A549 (cell line): ENCODE measurements around the gene INTS6. TPM values are rescaled to one million over a fixed set of nuclear protein-coding genes. Genes with fewer than 3 reads are reported as not detected.

ENCODE experiments used
- ATAC-seq, 2 experiments: fragments of 200-7000 bp in 1 of 2; fragments of >200 bp in 1 of 2; cut with Nextera tagmentation in 1 of 2; cut with Tn5 transposase in 1 of 2; 3 replicates each; pipeline versions ENCODE4 v1.8.0 to v1.9.1; 2018 to 2020; ENCODE audit warnings: mild to moderate bottlenecking in 1 of 2, moderate library complexity in 1 of 2
- CTCF ChIA-PET: fragments of 300-600 bp; sonication (Branson Sonifier 250); formaldehyde crosslinking; extraction: SDS; loops from one replicate; lab custom pipeline; 2021; ENCODE audit warnings: antibody characterized with exemption, inconsistent platforms; lab: Yijun Ruan, JAX
- POLR2A ChIA-PET: fragments of 350-600 bp; formaldehyde crosslinking; extraction: SDS; loops from one replicate; lab custom pipeline; 2021; ENCODE audit warnings: antibody characterized with exemption, inconsistent platforms; lab: Yijun Ruan, JAX
- DNase-seq, 2 experiments: peaks; one replicate each; pipeline versions ENCODE4 v3.0.0 to v3.0.0-alpha.2; 2011 to 2016; ENCODE audit warnings: low read depth in 1 of 2, low spot score in 1 of 2
- FAIRE-seq: peaks from 2 replicates; lab custom pipeline; 2011; peaks lifted over from hg19 to GRCh38; lab: Jason Lieb, UNC
- H3K27ac ChIP-seq, 2 experiments: fragments of >200 bp; sonication (Bioruptor Twin); formaldehyde crosslinking; 3 replicates each; pipeline ENCODE4 v1.5.1; 2016 to 2017
- H3K4me1 ChIP-seq: fragments of >200 bp; sonication (Bioruptor Twin); formaldehyde crosslinking; 3 replicates; pipeline ENCODE4 v1.6.1; 2016
- H3K4me2 ChIP-seq: fragments of >200 bp; sonication (Bioruptor Twin); formaldehyde crosslinking; 3 replicates; pipeline ENCODE4 v1.6.1; 2016
- H3K4me3 ChIP-seq: fragments of >200 bp; sonication (Bioruptor Twin); formaldehyde crosslinking; 3 replicates; pipeline ENCODE4 v1.5.1; 2016
- H3K9me3 ChIP-seq: fragments of >200 bp; sonication (Bioruptor Twin); formaldehyde crosslinking; 3 replicates; pipeline ENCODE4 v1.6.1; 2016
- CBX8 ChIP-seq: fragments of 200-600 bp; sonication (generic); IDR thresholded peaks from 2 replicates; pipeline ENCODE4 v1.6.1; 2016
- CTCF ChIP-seq: fragments of >200 bp; sonication (Bioruptor Twin); formaldehyde crosslinking; IDR thresholded peaks from 3 replicates; pipeline ENCODE4 v1.5.1; 2016
- EHMT2 ChIP-seq: fragments of 200-600 bp; sonication (generic); IDR thresholded peaks from 2 replicates; pipeline ENCODE4 v1.6.1; 2016; ENCODE audit warnings: antibody characterized with exemption, low read depth, mild to moderate bottlenecking, moderate library complexity
- EP300 ChIP-seq, 2 experiments: fragments of >200 bp; sonication (Bioruptor Twin); formaldehyde crosslinking; IDR thresholded peaks; 2 replicates in 1 of 2; 3 replicates in 1 of 2; pipeline ENCODE4 v1.6.1; 2016 to 2017
- ESRRA ChIP-seq: fragments of 150-350 bp; IDR thresholded peaks from 2 replicates; pipeline ENCODE4 v1.6.1; 2014; ENCODE audit warnings: mild to moderate bottlenecking, low read length, borderline replicate concordance
- FOXS1 ChIP-seq: fragments of 250-450 bp; sonication (Bioruptor Pico); IDR thresholded peaks from 2 replicates; pipeline ENCODE4 v1.5.0; 2020; ENCODE audit warnings: mild to moderate bottlenecking, moderate library complexity
- KDM1A ChIP-seq: fragments of 200-600 bp; sonication (generic); IDR thresholded peaks from 2 replicates; pipeline ENCODE4 v1.6.1; 2016; ENCODE audit warnings: low read depth, mild to moderate bottlenecking
- MAX ChIP-seq: IDR thresholded peaks from 2 replicates; pipeline ENCODE4 v1.6.1; 2012
- MAZ ChIP-seq: fragments of 150-350 bp; IDR thresholded peaks from 2 replicates; pipeline ENCODE4 v1.6.1; 2014; ENCODE audit warnings: antibody characterized with exemption, low read depth, low read length, borderline replicate concordance
- MYC ChIP-seq: IDR thresholded peaks from 2 replicates; pipeline ENCODE4 v1.6.1; 2012; ENCODE audit warnings: mild to moderate bottlenecking, inconsistent platforms, low read length, improper control_type of control experiment, borderline replicate concordance
- RAD21 ChIP-seq, 2 experiments: fragments of >200 bp in 1 of 2; sonication (Bioruptor Twin) in 1 of 2; formaldehyde crosslinking in 1 of 2; IDR thresholded peaks in 1 of 2; conservative IDR thresholded peaks in 1 of 2; 2 replicates in 1 of 2; 3 replicates in 1 of 2; pipeline ENCODE4 v1.6.1; 2012 to 2018; ENCODE audit warnings: inconsistent platforms in 1 of 2
- RARB ChIP-seq: fragments of 250-450 bp; sonication (Bioruptor Pico); IDR thresholded peaks from 2 replicates; pipeline ENCODE4 v1.8.0; 2021; ENCODE audit warnings: mild to moderate bottlenecking, moderate library complexity
- RCOR1 ChIP-seq: fragments of 150-350 bp; IDR thresholded peaks from 2 replicates; pipeline ENCODE4 v1.6.1; 2014; ENCODE audit warnings: antibody characterized with exemption, low read length, low read depth
- REST ChIP-seq: fragments of 200-600 bp; sonication (generic); IDR thresholded peaks from 2 replicates; pipeline ENCODE4 v1.6.1; 2016; ENCODE audit warnings: antibody characterized with exemption, mild to moderate bottlenecking, moderate library complexity
- TFCP2L1 ChIP-seq: fragments of 250-450 bp; sonication (Bioruptor Pico); IDR thresholded peaks from 2 replicates; pipeline ENCODE4 v1.5.0; 2021; ENCODE audit warnings: mild to moderate bottlenecking
- WGBS: methylation state at CpG from one replicate; pipeline ENCODE4 v1.1.6; 2017; ENCODE audit errors: missing lambda C conversion rate; 5-methylcytosine and 5-hydroxymethylcytosine counted together
- polyA plus RNA-seq, 4 experiments: library from polyadenylated mRNA; depleted of rRNA in 3 of 4; stranded (reverse); fragments of >200 nt; fragmentation: RNase III in 1 of 4; extraction: RNeasy Plus Mini Kit Qiagen cat#74134 plus additional on column Dnase treatment in 1 of 4; gene quantifications; 2 replicates in 3 of 4; 3 replicates in 1 of 4; pipeline ENCODE4 v1.2.3, GENCODE V29; 2011 to 2017
- TF ChIP-seq, protein P1 (sequence below): IDR thresholded peaks from 2 replicates; pipeline ENCODE4 v1.6.1; 2012; ENCODE audit warnings: low read depth, borderline replicate concordance

The INTS6 gene
- polyA plus RNA-seq, 2 of the 4 experiments (the other 2 are of a cell fraction) = 11.5 to 37.1 TPM

DNA sequence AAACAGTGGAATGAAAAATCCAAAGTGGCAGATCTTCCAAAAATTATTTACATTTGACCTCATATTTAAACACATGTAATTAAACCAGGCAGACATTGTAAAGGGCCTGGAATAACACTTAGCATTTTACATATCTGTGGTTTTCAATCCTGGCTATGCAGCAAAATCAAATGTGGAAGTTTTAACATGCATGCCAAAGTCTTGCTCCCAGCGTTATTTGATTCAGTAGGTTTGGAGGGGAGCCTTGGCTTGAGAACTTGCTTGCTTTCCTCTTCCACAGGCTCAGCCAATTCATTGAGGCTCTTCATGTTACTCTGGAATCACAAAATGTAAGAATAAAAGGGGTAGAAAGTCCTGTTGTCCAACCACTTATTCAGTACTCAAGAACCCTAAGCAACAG, 42.5 kb upstream of the INTS6 start:
- ChIA-PET CTCF (no interaction called here), POLR2A (no interaction called here)
- Histone ChIP-seq H3K4me1 (no peaks in the 10 kb centered on the region), H3K9me3 (no peaks in the 10 kb centered on the region), H3K27ac (no peak overlapping the region), H3K4me2 (no peak overlapping the region), H3K4me3 (no peak overlapping the region)
- TF ChIP-seq RCOR1 = no peak
- TF ChIP-seq MAX = no peak
- no peak for DNase-seq
- FAIRE-seq = no peak
- 75% methylated on average over 1 of the region's 1 CpG for WGBS
- no peak for ATAC-seq

GRCh38 chr13:51494156-51494555, 41.3 kb upstream of the INTS6 start:
- H3K4me2 ChIP-seq = no peak overlapping the region
- no peaks in the 10 kb centered on the region for H3K4me1 ChIP-seq
- FAIRE-seq = no peak
- POLR2A ChIA-PET = no interaction called here
- H3K9me3 ChIP-seq = no peaks in the 10 kb centered on the region
- ATAC-seq = no peak
- H3K27ac ChIP-seq = no peak overlapping the region
- DNase-seq = no peak
- H3K4me3 ChIP-seq = no peak overlapping the region
- CTCF ChIA-PET = no interaction called here
- TF ChIP-seq CTCF (no peak), EP300 (IDR thresholded peaks at IDR 0.05) (no peak), MAZ (no peak)

- DNase-seq (no peak), FAIRE-seq (no peak), ATAC-seq (no peak)
- WGBS = 84% methylated on average over 2 of the region's 2 CpGs
- H3K4me1 ChIP-seq = no peaks in the 10 kb centered on the region
- no peak overlapping the region for H3K4me3 ChIP-seq
- no peak overlapping the region for H3K4me2 ChIP-seq
- no peak for TF ChIP-seq MYC
- TF ChIP-seq RAD21 (conservative IDR thresholded peaks at IDR 0.05 in 1 of 2, IDR thresholded peaks at IDR 0.05 in 1 of 2) = no peak
- no peak for TF ChIP-seq ESRRA
- no peak for TF ChIP-seq MAZ
- no peak for TF ChIP-seq RARB (CRISPR knock-in tag)
- no peak for TF ChIP-seq FOXS1 (CRISPR knock-in tag)
- TF ChIP-seq REST = no peak
- no peak for TF ChIP-seq EHMT2
- TF ChIP-seq CBX8 = no peak
- H3K27ac ChIP-seq = no peak overlapping the region
- POLR2A ChIA-PET = no interaction called here
- no peaks in the 10 kb centered on the region for H3K9me3 ChIP-seq
- CTCF ChIA-PET = no interaction called here
These were observed 35.4 kb upstream of the INTS6 start for GRCh38 chr13:51488212-51488611.

GRCh38 chr13:51481656-51482055, 28.8 kb upstream of the INTS6 start:
- WGBS = 63% methylated on average over 1 of the region's 1 CpG
- no peak overlapping the region for H3K27ac ChIP-seq
- no peak overlapping the region for H3K4me2 ChIP-seq
- TF ChIP-seq, protein P1, sequence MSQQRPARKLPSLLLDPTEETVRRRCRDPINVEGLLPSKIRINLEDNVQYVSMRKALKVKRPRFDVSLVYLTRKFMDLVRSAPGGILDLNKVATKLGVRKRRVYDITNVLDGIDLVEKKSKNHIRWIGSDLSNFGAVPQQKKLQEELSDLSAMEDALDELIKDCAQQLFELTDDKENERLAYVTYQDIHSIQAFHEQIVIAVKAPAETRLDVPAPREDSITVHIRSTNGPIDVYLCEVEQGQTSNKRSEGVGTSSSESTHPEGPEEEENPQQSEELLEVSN = no peak
- TF ChIP-seq KDM1A (no peak), TFCP2L1 (CRISPR knock-in tag) (no peak), RCOR1 (no peak), RARB (CRISPR knock-in tag) (no peak)
- TF ChIP-seq, all 56 proteins: peak for 0
- POLR2A ChIA-PET = no interaction called here
- Histone ChIP-seq H3K4me3 (no peak overlapping the region), H3K9me3 (no peaks in the 10 kb centered on the region), H3K4me1 (peaks cover 19% of the 10 kb centered on the region)
- DNase-seq (no peak), FAIRE-seq (no peak), ATAC-seq (no peak)
- CTCF ChIA-PET = no interaction called here
